AG04449 (cell line): ENCODE measurements around the gene WDR82.

Experiments
- CTCF ChIA-PET: fragments of 350-600 bp; formaldehyde crosslinking; extraction: SDS; loops from one replicate; lab custom pipeline; 2021; ENCODE audit warnings: antibody characterized with exemption; lab: Yijun Ruan, JAX
- POLR2A ChIA-PET: fragments of 400-600, 350-600 bp; formaldehyde crosslinking; extraction: SDS; loops from one replicate; lab custom pipeline; 2020; ENCODE audit warnings: antibody characterized with exemption, inconsistent platforms; lab: Yijun Ruan, JAX
- DNase-seq: peaks from one replicate; pipeline ENCODE4 v3.0.0-alpha.2; 2010; ENCODE audit warnings: low read depth, low spot score
- H3K4me3 ChIP-seq: 2 replicates; pipeline ENCODE4 v1.5.1; 2011; ENCODE audit warnings: low read depth, mild to moderate bottlenecking, control low read depth, low read length
- TF ChIP-seq, protein P1 (sequence below): IDR thresholded peaks from one replicate; pipeline ENCODE4 v1.5.1; 2011; ENCODE audit warnings: mild to moderate bottlenecking, moderate library complexity, low read length, control low read depth, inconsistent platforms; ENCODE audit not compliant: insufficient read depth; ENCODE audit errors: missing control alignments

Gene WDR82

DNA sequence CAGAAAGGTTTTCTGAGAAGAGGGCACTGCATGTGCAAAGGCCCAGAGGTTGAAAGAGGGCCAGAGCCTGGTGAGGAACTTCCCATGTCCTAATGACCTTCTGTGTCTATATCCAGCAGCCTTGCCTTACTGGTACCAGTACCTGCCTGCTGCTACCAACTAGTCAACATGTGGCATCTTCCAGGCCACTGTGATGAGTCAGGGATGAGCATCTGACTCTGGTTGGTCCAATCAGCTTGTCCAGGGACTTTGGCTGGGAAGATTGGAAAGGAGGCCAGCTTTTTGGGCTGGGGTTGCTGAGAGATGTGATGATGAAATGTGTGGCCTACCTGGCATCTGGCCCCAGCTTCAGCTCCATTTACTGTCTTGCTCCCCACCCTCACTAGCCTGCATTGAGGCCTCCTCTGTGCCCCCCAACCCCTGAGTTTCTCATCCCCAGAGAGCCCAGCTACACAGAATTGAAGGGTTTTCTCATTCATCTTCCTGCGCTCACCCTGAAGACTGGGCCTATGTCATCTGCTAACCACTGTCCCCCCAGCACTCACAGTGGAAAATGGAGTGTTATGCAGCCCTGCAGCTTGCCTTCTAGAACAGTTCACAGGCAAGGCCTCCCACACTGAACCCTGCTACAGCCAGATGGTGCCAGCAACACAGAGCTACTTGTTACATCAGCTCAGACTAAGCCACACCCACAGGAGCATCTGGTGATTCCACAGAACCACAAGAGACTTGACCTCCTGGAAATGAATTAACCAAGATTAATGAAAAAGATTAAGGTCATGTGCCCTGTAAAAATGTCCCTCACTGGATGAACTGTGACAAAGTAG is 38.2 kb downstream of the WDR82 start:
- peak; percentile 72 for DNase-seq
- CTCF ChIA-PET: interaction anchor here (0.6 to 14.4 kb wide), 7 partner anchors 9 to 187 kb away, joined by 3 to 336 read pairs (median 5); partner anchors contain the start of gene TLR9
- peak overlapping the region; percentile 95 for H3K4me3 ChIP-seq
- POLR2A ChIA-PET: interaction anchor here (0.8 to 1.6 kb wide), 5 partner anchors 8 to 38 kb away, joined by 3 to 10 read pairs (median 3); partner anchors contain the start of gene WDR82
- TF ChIP-seq, protein P1, sequence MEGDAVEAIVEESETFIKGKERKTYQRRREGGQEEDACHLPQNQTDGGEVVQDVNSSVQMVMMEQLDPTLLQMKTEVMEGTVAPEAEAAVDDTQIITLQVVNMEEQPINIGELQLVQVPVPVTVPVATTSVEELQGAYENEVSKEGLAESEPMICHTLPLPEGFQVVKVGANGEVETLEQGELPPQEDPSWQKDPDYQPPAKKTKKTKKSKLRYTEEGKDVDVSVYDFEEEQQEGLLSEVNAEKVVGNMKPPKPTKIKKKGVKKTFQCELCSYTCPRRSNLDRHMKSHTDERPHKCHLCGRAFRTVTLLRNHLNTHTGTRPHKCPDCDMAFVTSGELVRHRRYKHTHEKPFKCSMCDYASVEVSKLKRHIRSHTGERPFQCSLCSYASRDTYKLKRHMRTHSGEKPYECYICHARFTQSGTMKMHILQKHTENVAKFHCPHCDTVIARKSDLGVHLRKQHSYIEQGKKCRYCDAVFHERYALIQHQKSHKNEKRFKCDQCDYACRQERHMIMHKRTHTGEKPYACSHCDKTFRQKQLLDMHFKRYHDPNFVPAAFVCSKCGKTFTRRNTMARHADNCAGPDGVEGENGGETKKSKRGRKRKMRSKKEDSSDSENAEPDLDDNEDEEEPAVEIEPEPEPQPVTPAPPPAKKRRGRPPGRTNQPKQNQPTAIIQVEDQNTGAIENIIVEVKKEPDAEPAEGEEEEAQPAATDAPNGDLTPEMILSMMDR: no peak

DNA sequence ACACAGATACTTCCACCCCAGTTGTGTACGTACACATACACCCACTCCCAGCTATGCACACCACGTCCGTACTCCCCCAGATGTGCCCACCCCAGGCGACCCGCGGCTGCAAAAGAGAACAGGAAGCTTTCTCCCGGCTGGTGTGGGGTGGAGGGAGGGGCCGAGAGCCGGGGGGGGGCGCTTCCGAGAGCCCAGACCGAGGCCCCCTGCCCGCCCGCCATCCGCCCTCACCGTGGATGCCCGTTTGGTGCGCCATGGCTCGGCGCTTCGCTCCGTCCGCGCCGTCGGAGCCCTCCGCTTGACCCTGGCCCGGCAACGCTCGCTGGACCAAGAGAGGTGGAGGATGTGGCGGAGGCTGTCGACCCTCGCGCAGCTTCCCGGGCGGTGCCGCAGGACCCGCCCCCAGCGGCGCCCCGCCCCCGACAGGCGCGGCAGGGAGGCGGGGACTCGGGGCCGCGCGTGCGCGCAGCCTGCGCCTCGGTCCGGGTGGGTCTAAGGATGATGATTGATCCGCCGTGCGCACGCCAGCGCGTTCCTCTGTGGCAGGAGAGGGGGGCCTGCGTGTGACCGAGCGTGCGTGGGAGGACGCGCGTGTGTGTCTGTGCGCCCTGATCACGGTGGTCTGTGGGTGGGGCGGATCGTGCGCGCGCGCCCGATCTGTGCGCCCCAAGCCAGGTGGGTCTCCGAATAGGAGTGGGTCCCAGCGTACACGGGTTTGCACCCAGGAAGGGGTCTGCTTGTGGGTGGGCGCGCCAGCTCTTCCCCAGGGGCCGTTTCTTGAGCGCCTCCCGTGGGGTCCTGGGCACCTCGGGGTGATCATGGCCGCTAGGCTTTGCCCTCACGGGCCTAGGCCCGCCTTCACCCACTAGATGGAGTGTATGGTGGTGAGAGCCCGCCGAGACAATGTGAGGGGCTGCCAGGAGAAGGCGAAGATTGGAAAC is 39.4 kb downstream of the WDR82 start, which contains the start of gene TWF2:
Gene TWF2, minus strand, starts transcription at position 398 of the 941 bp plus-strand sequence. Its CDS starts 142 bp downstream, at position 256.
- DNase-seq: no peak
- CTCF ChIA-PET: interaction anchor here (0.6 to 14.4 kb wide), 6 partner anchors 8 to 207 kb away, joined by 3 to 336 read pairs (median 4); partner anchors contain the start of gene TLR9
- POLR2A ChIA-PET: interaction anchor here (1.5 kb wide), 1 partner anchor 183 kb away, joined by 5 read pairs; the partner anchor contains the start of gene DUSP7
- peak within 1 kb of the TSS; percentile 95 for H3K4me3 ChIP-seq
- TF ChIP-seq, protein P1: peak; percentile 43

DNA sequence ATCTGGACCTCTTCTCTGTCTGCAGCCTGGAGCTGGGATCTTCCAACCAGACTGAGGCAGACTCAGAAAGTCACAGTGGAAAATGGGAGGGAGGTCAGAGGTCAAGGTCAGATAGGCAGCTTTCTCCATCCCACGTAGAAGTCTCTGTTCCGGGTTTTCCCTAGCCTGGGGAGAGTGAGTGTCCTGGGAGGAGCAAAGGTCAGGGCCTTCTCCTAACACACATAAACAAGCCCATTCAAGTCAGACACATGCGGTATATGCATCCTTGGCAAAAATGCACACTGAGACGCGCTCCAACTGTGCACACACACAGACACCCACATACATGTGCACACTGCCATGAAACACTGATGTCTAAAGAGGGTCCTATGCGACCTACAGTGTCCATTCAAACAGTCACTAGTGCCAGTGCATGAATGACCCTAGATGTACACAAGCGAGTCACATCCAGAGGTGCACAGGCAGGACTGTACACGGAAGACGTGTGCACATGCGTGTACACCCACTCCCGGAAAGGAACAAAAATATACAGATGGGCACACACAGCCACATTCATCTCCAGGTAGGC is 40.2 kb downstream of the WDR82 start:
- CTCF ChIA-PET: interaction anchor here (0.8 to 14.4 kb wide), 5 partner anchors 11 to 101 kb away, joined by 3 to 336 read pairs (median 3); partner anchors contain the start of gene TLR9
- TF ChIP-seq, protein P1: no peak
- POLR2A ChIA-PET: interaction anchor here (1.5 kb wide), 2 partner anchors 20 to 182 kb away, joined by 4 to 5 read pairs; partner anchors contain the start of gene DUSP7
- H3K4me3 ChIP-seq: peak overlapping the region; percentile 95
- DNase-seq: no peak

DNA sequence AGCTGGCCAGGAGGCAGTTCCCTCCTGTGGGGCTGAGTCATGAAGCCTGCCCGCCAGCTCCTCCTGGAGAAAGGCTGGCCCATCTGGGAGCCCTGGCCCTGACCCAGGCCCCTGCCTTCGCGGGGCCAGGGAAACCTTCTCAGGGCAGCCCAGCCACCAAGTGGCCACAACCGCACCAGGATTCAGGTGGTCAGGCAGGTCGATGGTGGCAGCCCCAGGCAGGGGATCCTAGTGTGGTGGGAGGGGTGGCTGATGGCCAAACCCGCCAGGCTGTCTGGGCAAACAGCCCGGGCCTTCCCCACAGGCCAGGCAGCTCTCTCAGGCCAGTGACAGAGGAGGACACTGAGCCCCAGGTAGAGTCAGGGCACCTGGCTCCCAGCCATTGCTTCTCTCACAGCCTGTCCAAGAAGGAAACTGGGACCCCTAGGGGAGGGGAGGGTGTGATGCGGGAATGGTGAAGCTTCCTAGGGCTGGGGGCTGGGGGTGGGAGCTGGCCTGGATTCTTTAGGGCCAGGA is 40.7 kb downstream of the WDR82 start:
- ChIA-PET POLR2A (interaction anchor here (0.6 to 1.9 kb wide), 7 partner anchors 8 to 182 kb away, joined by 3 to 8 read pairs (median 4); partner anchors contain the start of genes DUSP7 and PPM1M), CTCF (interaction anchor here (0.8 to 14.4 kb wide), 7 partner anchors 10 to 101 kb away, joined by 3 to 336 read pairs (median 3); partner anchors contain the start of gene TLR9)
- TF ChIP-seq, protein P1: no peak
- peak; percentile 59 for DNase-seq
- H3K4me3 ChIP-seq: peak overlapping the region; percentile 95

DNA sequence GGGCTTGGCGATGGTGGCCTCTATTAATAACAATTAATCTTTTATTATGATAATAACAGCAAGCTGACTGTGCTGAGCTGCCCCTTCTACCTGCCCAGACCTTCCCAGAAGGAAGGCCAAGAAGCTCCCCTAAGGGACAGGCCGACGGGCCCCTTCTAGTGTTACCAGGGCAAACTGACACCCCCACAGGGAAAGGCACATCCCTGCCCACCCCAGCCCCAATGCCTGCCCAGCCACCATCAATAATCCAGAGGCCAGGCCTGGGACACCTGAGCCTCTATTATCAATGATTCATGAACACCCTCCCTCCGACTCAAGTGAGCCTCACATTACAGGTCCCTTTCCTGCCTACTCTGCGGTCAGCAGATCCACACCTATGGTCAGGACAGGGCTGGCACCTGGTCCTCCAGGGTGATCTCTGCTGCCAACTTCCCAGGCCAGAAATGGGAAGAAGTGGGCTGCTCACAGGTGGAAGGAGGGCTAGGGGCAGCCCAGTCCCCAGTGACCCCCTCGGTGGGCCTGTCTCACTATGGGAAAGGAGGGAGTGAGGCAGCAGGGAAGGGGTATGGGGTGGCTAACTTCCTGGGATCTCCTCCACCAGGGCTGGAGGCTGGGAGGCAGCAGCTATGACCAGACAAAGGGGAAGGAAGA is 41.3 kb downstream of the WDR82 start:
- POLR2A ChIA-PET: interaction anchor here (0.6 to 1.9 kb wide), 7 partner anchors 9 to 43 kb away, joined by 3 to 8 read pairs (median 4); partner anchors contain the start of gene PPM1M
- CTCF ChIA-PET: interaction anchor here (0.8 to 14.4 kb wide), 8 partner anchors 10 to 102 kb away, joined by 3 to 336 read pairs (median 3); partner anchors contain the start of gene TLR9
- peak overlapping the region; percentile 95 for H3K4me3 ChIP-seq
- TF ChIP-seq, protein P1: no peak
- DNase-seq: no peak
